ACHN (cell line): ENCODE data around the gene RASA3.

ENCODE experiments used
- DNase-seq: peaks from one replicate; pipeline ENCODE4 v3.0.0-alpha.2; 2015
- in situ Hi-C: cut with HindIII; loops from 2 replicates; pipeline ENCODE4 v1.10.0; 2017; ENCODE audit warnings: low sequenced_read_pairs, low pct_ligation_motif_present, low pct_unique_long_range_greater_than_20kb

Gene RASA3

GRCh38 chr13:113949546-113949945 is 182.9 kb downstream of the RASA3 start:
- in situ Hi-C loops = no loop called here
- DNase-seq = no peak

- no peak for DNase-seq
These were observed 184.2 kb downstream of the RASA3 start for GRCh38 chr13:113948034-113948742.

DNA sequence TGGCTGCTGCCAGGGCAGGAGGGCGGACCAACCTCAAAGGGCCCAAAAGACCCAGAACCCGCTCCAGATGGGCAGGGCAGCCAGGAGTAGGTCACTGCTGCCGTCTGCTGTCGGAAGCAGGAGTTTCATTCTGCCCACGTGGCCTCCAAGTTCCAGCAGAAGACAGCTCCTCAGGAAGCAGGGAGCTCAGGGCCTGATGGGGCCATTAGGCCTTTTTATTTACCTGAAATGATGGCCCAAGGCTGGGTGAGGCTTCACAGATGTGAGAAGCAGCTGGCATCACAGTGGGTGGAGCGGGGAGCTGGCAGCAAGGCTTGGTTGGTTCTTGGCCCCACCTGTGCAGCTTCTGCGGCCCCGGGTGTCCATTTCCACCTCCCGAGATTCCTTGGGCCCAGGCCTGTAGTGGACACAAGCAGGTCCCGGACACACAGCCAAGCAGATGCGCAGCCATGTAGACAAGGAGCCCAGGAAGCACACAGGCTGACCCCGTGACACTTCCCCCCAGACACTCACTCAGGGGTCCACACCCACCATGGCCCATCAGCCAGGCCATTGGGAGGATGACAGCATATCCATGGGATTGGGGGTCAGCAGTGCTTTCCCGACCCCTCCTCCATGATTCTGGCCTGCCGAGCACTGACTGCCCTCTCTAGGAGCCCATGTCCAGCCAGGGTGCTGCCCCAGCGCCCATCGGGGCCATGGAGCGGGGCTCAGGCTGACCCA is 185.0 kb downstream of the RASA3 start:
- no peak for DNase-seq
- in situ Hi-C loops = no loop called here

More at GRCh38 chr13:113948034-113948742, 184.2 kb downstream of the RASA3 start:
- in situ Hi-C loops = no loop called here

DNA sequence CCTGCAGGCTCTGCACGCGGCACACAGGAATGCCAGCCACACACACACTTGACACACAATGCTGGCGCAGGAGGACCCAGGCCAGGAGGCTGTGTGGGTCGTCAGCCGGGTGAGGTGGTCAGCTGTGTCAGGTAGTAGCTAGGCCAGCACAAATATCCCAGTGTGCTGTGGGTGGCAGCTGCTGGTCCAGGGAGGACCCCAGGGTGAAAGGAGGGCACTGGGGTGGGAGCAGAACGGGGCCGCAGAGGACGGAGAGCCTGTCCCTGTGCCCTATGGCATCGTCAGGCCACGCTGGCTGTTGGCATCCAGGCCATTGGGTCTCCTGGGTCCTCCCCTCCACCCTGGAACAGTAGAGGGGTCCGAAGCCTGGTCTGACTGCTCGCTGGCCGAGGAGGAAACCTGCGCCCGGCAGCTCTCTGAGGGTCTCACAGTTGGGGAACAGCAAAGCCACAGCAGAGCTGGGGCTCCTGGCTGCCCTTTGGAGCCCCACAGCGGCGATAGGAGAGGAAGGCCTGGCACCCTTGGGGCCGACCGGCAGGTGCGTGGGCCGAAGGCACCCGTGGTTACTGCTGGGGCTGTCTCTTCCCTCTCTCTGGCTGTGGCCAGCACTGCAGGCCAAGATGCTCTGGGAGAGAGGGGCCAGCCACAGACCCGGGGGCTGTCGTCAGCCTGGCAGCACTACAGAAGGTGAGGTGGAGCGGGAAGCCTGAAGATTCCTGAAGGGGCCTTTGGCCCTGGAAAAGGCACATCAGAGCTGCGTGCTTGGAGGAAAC is 185.8 kb downstream of the RASA3 start:
- in situ Hi-C loops = no loop called here
- no peak for DNase-seq

DNA sequence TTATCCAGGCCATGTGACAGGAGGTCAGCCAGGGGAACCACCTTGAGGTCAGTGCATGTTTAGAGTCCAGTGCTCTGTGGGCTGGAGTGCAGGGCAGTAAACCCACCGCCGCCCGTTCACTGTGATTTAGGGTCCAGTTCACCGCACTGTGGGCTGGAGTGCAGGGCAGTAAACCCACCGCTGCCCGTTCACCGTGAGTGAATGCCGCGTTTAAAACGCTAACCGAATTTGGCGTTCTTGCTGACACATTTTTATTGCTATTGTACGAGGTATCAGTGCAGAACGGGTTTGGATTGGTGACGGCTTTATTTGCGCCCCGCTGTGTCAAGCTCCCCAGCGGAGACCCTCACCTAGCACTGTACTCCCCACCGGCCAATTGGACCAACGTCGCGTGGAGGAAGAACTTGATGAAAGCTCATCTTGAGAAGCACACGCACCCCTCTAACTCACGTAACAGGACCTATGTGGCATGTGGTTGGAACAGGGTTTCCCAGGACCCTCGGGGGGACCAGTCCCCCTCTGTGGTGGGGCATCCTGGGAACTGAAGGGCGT is 186.5 kb downstream of the RASA3 start:
- in situ Hi-C loops = no loop called here
- no peak for DNase-seq

- in situ Hi-C loops = no loop called here
- no peak for DNase-seq
These were observed 188.4 kb downstream of the RASA3 start for GRCh38 chr13:113943821-113944565.

DNA sequence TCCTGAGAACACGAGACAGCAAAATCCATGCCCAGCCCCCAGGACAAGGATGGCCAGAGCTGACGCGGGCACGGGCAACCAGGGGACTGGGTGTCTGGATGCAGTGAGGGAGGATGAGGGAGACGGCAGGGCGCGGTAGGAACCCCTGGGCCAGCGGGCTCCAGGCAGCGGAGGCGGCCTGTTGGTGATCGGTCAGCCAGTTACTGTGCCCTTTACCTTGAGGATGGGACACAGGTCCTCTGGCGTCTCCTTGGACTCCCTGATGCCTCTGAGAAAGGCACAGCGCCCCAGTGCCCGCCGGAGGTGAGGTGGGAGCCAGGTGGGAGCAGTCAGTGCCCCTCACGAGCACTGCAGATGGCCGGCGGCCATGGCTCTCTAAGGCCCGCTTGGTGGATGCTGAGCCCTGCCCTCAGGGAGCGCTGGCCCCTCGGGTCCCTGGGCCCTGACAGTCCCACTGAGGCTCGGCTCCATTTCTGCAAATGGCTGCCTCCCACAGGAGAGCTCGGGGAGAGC is 189.8 kb downstream of the RASA3 start:
- no peak for DNase-seq
- in situ Hi-C loops = no loop called here

DNA sequence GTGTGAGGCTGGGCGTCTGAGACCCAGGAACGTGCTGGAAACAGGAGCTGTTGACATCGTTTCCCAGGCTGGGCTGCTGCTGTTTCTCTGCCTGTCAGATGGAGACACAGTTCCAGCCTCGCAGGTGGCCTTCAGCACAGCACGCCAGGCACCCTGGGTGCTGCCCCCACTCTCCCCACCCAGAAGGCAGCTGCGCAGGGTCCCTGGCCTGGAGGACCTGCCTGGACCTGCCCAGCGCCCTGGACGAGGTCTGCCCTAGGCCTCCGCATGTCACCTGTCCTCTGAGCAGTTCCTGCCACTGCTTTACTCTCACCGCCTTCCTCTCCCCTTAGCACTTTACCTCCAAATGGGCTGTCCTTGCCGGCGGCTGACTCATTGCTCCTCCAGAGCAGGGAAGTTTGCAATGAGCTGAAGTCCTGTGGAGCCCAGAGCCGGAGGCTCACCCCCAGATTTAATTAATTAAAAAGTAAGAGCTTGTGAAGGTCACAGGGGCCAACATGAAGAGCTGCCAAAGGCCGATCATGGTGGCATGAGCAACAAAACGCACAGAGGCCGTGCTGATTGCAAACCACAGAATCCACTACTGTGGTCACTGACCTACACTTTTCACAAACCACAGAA is 190.7 kb downstream of the RASA3 start:
- in situ Hi-C loops = no loop called here

GRCh38 chr13:113939944-113940297 is 192.5 kb downstream of the RASA3 start:
- DNase-seq = no peak
- in situ Hi-C loops = no loop called here

More for the DNA sequence above, 190.7 kb downstream of the RASA3 start:
- DNase-seq = no peak

- in situ Hi-C loops = no loop called here
- DNase-seq = no peak
These were observed 193.1 kb downstream of the RASA3 start for GRCh38 chr13:113939129-113939943.

DNA sequence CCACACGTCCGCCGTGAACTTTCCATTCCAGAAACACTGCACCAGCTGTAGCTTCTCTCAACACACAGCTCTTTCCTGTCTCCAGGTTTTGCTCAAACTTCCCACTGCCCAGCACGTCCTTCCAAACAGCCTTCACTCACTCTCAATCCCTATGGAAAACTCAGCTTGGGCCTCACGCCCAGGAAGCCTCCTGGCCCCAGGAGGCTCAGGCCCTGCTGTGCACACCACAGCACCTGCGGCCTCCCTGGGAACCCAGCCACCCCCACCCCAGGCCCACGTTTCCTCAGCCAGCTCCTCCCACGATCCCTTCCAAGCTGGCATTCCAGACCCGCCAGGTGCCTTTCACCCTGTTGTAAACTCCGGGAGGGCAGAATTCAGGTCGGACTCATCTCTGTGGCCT is 193.7 kb downstream of the RASA3 start:
- DNase-seq = no peak
- in situ Hi-C loops = no loop called here

GRCh38 chr13:113938246-113938645 is 194.2 kb downstream of the RASA3 start:
- in situ Hi-C loops = no loop called here
- DNase-seq = no peak

- no peak for DNase-seq
- in situ Hi-C loops = no loop called here
These were observed 194.8 kb downstream of the RASA3 start for GRCh38 chr13:113937527-113938180.

- in situ Hi-C loops = no loop called here
- no peak for DNase-seq
These were observed 195.3 kb downstream of the RASA3 start for GRCh38 chr13:113937073-113937472.

- in situ Hi-C loops = no loop called here
- no peak for DNase-seq
These were observed 196.1 kb downstream of the RASA3 start for GRCh38 chr13:113936166-113936965.
